ENCODE measurements around the gene FBXW10.
"Not testable (repeated sequence)": the region's sequence is repeated elsewhere in the genome, so short reads cannot be mapped to it uniquely, and the experiment has no call there.

Gene FBXW10

DNA sequence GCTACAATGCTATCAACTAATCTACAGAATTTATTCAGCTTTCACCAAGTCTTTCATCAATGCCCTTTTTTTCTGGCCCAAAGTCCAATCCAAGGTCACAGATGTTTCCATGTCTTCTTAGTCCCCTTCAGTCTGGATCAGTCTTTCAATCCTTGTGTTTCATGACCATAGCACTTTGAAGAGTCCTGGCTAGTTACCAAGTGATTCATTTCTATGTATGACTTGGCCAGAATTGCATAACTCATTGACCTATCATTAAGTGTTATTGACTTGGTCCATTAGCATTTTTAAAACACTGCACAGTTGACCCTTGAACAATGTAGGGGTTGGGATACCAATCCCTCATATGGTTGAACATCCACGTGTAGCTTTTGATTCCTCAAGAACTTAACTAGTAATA is 11.4 kb upstream of the FBXW10 start:
- not testable (repeated sequence) for H3K27ac ChIP-seq; H3K4me1 ChIP-seq (ENCODE audit: control insufficient read depth in 1 of 2, insufficient read depth in 1 of 2, low read depth in 1 of 2, low read length in 1 of 2); H3K36me3 ChIP-seq; H3K27me3 ChIP-seq; H3K4me3 ChIP-seq (ENCODE audit: low read depth in 1 of 2, low read length in 1 of 2); H3K9me3 ChIP-seq

DNA sequence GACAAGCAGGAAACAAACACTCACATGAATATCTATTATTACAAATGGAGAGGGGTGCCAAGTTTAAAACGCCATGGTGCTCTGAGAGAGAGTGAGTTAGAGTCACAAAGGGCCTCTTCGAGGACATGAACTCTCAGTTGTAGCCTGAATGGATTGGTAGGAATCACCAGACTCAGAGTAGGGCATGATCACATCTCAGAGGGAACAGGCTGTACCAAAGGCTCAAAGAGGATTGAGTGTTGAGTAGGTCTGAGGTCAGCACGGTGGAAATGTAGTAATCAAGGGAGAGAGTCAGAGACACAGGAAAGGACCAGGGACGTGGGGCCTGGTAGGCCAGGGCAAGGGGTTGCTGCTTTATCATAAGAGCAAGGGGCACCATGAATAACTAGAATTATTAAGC is 10.5 kb upstream of the FBXW10 start:
- not testable (repeated sequence) for H3K27ac ChIP-seq; H3K4me3 ChIP-seq (ENCODE audit: low read depth in 1 of 2, low read length in 1 of 2); H3K4me1 ChIP-seq (ENCODE audit: control insufficient read depth in 1 of 2, insufficient read depth in 1 of 2, low read depth in 1 of 2, low read length in 1 of 2); H3K9me3 ChIP-seq; H3K36me3 ChIP-seq; H3K27me3 ChIP-seq

DNA sequence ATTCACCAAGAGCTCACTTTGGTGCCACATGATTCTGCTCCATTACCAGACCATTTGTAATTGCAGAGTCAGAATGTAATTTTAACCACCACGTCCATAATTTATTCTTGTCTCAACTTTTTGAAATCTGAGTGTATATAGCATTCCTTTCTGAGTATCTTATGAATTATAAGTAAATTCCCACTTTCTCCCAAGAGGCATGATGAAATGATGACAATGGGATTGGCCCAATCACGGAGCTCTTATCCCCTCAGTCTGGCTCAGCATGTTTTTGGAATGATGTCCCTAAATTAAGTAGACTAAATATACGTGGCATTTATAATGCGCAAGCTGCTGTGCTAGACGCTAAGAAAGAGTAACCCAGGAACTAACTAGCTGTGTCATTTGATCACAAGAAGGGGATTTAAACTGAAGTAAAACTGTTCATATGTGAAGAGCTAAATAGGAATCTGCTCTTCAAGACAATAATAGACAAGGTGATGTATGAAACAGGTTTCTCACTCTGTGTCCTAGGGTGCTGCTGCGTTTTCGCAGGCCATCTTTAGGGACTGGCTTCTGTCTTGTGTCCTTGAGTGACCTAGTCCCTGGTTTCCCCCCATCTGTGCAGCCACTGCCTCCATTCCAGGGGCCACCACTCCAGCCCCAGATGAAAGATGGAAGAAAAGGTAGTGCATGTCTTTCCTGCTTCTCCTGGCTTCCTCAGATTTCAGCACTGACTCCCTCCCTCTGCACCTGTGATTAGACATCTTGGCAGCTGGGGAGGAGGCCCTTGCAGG is 4.0 kb upstream of the FBXW10 start:
- not testable (repeated sequence) for H3K9me3 ChIP-seq; H3K27me3 ChIP-seq; H3K36me3 ChIP-seq; H3K4me1 ChIP-seq (ENCODE audit: control insufficient read depth in 1 of 2, insufficient read depth in 1 of 2, low read depth in 1 of 2, low read length in 1 of 2); H3K4me3 ChIP-seq (ENCODE audit: low read depth in 1 of 2, low read length in 1 of 2); H3K27ac ChIP-seq

DNA sequence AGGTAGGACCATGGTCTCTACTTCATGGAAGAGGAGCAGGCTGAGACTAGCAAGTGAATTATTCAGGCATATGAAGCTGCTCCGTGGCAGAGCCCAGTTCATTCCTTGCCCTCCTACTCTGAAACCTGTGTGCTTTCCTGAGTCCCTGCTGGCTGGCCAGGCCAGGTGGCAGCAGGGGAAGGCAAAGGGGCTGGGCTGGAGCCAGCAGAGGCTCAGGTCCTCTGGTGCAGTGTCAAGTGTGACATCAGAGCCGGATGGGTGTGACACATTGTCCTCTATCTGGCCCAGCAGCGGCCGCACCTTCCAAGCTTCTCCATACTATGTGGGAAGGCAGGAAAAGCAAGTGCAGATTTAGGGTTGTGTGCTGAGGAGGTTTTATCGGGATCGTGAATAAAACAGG is 2.6 kb upstream of the FBXW10 start:
- H3K36me3 ChIP-seq; H3K4me1 ChIP-seq (ENCODE audit: control insufficient read depth in 1 of 2, insufficient read depth in 1 of 2, low read depth in 1 of 2, low read length in 1 of 2); H3K27ac ChIP-seq; H3K9me3 ChIP-seq; H3K27me3 ChIP-seq; H3K4me3 ChIP-seq (ENCODE audit: low read depth in 1 of 2, low read length in 1 of 2): not testable (repeated sequence)

DNA sequence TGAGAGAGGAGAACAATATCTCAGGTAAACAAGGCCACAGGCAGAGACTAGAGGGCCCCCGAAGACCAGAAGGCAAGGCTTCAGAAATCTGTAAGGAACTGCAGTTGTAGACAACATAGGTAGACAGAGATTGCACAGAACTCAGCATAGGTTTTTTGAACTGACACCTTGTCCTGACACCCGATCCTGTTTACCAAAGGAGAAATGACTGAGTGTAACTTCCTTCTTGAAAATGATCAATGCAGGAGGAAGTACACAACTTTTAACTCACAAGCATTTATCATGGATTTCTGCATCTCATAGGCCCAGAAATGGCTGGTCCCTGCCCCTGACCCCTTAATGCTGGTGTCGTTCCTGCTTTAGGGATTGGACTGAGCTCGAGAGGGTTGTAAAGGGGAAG is 872 bp downstream of the FBXW10 start:
- not testable (repeated sequence) for H3K27me3 ChIP-seq; H3K4me3 ChIP-seq (ENCODE audit: low read depth in 1 of 2, low read length in 1 of 2); H3K36me3 ChIP-seq; H3K27ac ChIP-seq; H3K9me3 ChIP-seq; H3K4me1 ChIP-seq (ENCODE audit: control insufficient read depth in 1 of 2, insufficient read depth in 1 of 2, low read depth in 1 of 2, low read length in 1 of 2)

DNA sequence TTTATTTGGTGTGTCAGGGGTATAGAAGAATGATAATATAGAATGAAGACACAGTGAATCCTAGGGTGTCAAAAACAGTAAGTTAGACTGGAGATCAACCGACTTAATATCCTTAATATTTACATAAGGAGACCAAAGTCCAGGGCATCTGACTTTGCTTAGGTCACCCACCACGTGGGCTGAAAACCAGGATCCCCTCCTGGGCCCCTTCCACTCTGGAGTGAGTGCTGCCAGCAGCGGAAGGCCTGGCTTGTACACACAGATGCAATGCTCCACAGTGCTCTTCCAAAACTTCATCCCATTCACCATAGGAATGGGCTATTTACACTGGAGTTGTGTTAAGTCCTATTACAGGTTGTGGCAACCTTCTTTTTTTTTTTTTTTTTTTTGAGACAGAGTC is 2.7 kb downstream of the FBXW10 start:
- H3K4me3 ChIP-seq (ENCODE audit: low read depth in 1 of 2, low read length in 1 of 2); H3K9me3 ChIP-seq; H3K36me3 ChIP-seq; H3K27ac ChIP-seq; H3K27me3 ChIP-seq; H3K4me1 ChIP-seq (ENCODE audit: control insufficient read depth in 1 of 2, insufficient read depth in 1 of 2, low read depth in 1 of 2, low read length in 1 of 2): not testable (repeated sequence)

DNA sequence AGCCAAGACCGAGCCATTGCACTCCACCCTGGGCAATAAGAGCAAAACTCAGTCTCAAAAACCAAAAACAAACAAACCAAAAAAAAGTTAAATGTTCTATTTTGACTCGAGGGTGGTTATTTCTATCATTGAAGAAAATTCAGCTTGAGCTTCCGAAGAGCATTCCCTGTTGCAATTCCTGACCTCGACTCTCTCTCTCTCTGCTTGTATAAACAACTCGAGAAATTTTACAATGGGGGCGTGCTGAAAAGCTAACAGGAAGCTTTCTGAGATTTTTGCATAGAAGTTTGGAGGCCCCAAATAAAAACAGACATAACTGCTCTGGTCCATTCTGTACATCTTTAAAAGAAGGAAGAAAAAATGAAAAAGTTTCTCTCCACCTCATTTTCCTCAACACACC is 3.6 kb downstream of the FBXW10 start:
- not testable (repeated sequence) for H3K36me3 ChIP-seq; H3K27ac ChIP-seq; H3K4me1 ChIP-seq (ENCODE audit: control insufficient read depth in 1 of 2, insufficient read depth in 1 of 2, low read depth in 1 of 2, low read length in 1 of 2); H3K27me3 ChIP-seq; H3K9me3 ChIP-seq; H3K4me3 ChIP-seq (ENCODE audit: low read depth in 1 of 2, low read length in 1 of 2)

DNA sequence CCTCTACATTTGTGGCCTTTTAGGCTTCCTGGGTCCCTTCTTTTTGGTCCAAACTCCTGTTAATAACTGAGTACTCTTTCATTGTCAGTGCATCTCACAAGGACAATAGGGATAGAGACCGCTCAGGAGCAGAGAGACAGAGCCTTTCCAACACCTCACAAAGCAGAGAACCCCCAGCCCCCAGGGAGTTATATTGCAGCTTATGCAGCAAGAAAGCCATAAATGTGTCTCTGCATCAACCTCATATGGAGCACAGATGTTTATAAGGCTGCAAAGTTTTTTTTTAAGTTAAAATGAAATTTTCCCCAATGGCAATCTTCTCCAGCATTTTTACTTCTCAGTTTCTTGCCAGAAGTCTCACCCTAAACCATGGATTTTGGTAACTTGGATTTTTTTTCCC is 6.4 kb downstream of the FBXW10 start:
- not testable (repeated sequence) for H3K9me3 ChIP-seq; H3K27me3 ChIP-seq; H3K27ac ChIP-seq; H3K4me1 ChIP-seq (ENCODE audit: control insufficient read depth in 1 of 2, insufficient read depth in 1 of 2, low read depth in 1 of 2, low read length in 1 of 2); H3K36me3 ChIP-seq; H3K4me3 ChIP-seq (ENCODE audit: low read depth in 1 of 2, low read length in 1 of 2)

DNA sequence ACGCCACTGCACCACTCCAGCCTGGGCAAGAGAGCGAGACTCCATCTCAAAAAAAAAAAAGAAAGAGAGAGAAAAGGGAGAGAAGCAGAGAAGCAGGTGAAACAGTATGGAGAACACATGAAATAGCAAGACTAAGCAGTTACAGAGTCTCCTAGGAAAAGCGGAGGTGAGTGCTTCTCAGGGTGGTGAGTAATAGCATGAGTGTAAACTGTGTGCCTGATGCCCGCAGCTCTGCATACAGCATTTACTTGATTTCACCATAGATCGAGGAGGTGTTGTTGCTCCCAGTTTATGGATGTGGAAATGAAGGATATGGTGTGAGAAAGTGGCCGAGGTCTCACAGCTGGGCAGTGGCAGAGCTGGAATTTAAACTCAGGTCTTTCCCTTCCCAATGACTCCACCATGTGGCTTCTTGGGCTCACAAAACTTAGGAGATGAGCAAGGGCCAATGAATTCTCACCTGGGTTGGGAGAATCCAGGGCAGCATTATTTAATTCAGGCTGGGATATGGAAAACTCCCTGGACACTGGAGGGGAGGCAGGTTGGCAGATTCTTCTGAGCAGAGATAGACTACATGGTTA is 10.1 kb downstream of the FBXW10 start:
- not testable (repeated sequence) for H3K36me3 ChIP-seq; H3K4me3 ChIP-seq (ENCODE audit: low read depth in 1 of 2, low read length in 1 of 2)

DNA sequence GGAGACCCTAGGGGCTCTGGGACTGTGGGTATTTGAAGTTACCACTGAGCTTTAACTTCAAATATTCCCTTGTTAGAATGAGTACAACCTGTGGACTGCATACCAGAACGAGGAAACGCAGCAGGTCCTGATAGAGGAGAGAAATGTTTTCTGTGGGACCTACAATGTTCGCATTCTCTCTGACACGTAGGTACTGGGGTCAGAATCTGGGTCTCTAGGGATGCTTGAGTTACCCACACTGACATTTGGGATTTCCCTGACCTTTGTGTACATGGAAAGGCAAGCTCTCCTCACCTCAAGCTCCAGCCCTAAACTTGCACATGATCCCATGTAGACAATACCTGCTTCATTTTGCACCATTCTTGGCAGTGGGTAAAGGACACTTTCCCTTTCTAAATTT is 12.1 kb downstream of the FBXW10 start:
- H3K36me3 ChIP-seq; H3K27me3 ChIP-seq; H3K9me3 ChIP-seq; H3K4me3 ChIP-seq (ENCODE audit: low read depth in 1 of 2, low read length in 1 of 2); H3K27ac ChIP-seq; H3K4me1 ChIP-seq (ENCODE audit: control insufficient read depth in 1 of 2, insufficient read depth in 1 of 2, low read depth in 1 of 2, low read length in 1 of 2): not testable (repeated sequence)

More for the DNA sequence above, 10.1 kb downstream of the FBXW10 start:
- H3K27ac ChIP-seq; H3K4me1 ChIP-seq (ENCODE audit: control insufficient read depth in 1 of 2, insufficient read depth in 1 of 2, low read depth in 1 of 2, low read length in 1 of 2); H3K9me3 ChIP-seq; H3K27me3 ChIP-seq: not testable (repeated sequence)

DNA sequence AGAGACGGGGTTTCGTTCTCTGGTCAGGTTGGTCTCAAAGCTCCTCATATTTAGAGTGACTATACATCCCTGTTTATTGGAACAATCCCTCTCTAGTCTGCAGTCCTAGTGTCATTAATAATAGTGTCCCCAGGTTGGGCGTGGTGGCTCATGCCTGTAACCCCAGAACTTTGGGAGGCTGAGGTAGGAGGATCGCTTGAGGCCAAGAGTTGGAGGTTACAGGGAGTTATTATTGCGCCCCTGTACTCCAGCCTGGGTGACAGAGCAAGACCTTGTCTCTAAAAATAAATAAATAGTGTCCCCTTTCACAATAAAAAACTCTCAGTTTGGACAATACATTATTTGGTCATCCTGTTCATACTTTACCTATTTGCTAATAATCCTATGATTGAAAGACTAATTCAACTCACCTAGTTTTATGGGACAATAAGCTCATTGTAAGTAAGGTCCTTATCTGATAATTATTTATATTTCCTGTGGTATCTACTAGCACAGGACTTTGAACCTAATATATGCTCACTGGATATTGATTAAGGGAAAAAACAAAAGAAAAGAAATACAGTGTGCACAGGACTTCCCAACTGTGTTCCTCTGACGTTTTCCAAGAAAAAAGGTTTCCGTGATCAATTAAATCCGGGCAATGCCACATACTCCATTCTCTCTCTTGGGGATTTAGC is 13.7 kb downstream of the FBXW10 start:
- H3K36me3 ChIP-seq; H3K27ac ChIP-seq; H3K4me3 ChIP-seq (ENCODE audit: low read depth in 1 of 2, low read length in 1 of 2): not testable (repeated sequence)

DNA sequence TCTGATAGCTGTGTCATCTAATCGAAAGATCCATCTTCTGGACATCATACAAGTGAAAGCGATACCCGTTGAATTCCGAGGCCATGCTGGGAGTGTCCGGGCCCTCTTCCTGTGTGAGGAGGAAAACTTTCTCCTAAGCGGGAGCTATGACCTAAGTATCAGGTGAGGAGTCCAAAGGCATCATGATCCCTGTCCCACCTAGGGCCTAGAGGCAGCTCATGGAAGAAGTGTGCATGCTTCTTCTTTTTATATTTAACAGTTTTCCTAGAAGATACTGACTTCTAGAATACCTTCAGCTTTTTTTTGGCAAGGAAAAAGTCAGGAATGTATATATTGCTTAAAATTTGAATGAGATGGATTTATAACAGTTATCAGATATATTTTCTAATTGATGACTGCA is 14.5 kb downstream of the FBXW10 start:
- not testable (repeated sequence) for H3K27ac ChIP-seq; H3K36me3 ChIP-seq; H3K4me1 ChIP-seq (ENCODE audit: control insufficient read depth in 1 of 2, insufficient read depth in 1 of 2, low read depth in 1 of 2, low read length in 1 of 2)

More for the DNA sequence above, 13.7 kb downstream of the FBXW10 start:
- not testable (repeated sequence) for H3K4me1 ChIP-seq (ENCODE audit: control insufficient read depth in 1 of 2, insufficient read depth in 1 of 2, low read depth in 1 of 2, low read length in 1 of 2); H3K27me3 ChIP-seq; H3K9me3 ChIP-seq

DNA sequence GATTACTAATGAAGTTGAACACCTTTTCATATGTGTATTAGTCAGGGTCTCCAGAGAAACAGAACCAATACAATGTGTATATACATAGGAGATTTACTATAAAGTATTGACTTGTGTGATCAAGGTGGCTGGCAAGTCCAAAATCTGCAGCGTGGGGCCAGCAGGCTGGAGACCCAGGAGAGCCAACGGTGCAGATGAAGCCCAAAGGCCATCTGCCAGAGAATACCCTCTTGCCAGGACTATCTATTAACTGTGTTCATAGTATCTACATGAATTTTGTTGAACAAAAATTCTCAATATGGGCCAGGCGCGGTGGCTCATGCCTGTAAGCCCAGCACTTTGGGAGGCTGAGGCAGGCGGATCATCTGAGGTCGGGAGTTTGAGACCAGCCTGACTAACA is 16.4 kb downstream of the FBXW10 start:
- not testable (repeated sequence) for H3K27ac ChIP-seq; H3K4me1 ChIP-seq (ENCODE audit: control insufficient read depth in 1 of 2, insufficient read depth in 1 of 2, low read depth in 1 of 2, low read length in 1 of 2); H3K9me3 ChIP-seq; H3K4me3 ChIP-seq (ENCODE audit: low read depth in 1 of 2, low read length in 1 of 2); H3K27me3 ChIP-seq; H3K36me3 ChIP-seq

More for the DNA sequence above, 14.5 kb downstream of the FBXW10 start:
- not testable (repeated sequence) for H3K4me3 ChIP-seq (ENCODE audit: low read depth in 1 of 2, low read length in 1 of 2); H3K9me3 ChIP-seq; H3K27me3 ChIP-seq

DNA sequence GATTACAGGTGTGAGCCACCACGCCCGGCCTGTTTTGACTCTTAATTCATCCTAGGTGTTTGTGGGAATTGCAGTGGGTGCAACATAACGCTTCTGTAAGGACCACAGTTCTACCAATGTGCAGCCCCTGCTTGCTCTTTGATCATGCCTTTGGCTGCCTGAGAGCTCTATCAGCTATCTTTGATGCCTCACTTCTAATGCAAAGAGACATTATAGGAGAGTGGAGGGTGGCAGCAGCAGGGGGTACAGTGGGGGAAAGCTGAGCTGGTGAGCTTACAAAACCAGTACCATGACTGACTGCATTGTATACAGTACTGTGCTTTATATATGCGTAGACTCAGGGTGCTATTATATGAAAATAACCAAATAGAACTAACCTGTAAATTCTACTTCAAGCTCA is 26.7 kb downstream of the FBXW10 start:
- H3K27me3 ChIP-seq; H3K27ac ChIP-seq; H3K9me3 ChIP-seq; H3K36me3 ChIP-seq; H3K4me3 ChIP-seq (ENCODE audit: low read depth in 1 of 2, low read length in 1 of 2): not testable (repeated sequence)
- H3K4me1 ChIP-seq (ENCODE audit: control insufficient read depth in 1 of 2, insufficient read depth in 1 of 2, low read depth in 1 of 2, low read length in 1 of 2) = peaks cover 18 to 20% of the 10 kb centered on the region in 2 experiments
